WTC11 (cell line): ENCODE results near the gene TMA7. TPM values are rescaled to one million over a fixed set of nuclear protein-coding genes. Genes with fewer than 3 reads are reported as not detected.

Experiments used
- ATAC-seq: fragments of 200-7000 bp; cut with Tn5 transposase; 2 replicates; pipeline ENCODE4 v1.10.0; 2021; ENCODE audit warnings: mild to moderate bottlenecking, moderate library complexity
- CTCF ChIA-PET: fragments of 300-600 bp; sonication (Branson Sonifier 250); formaldehyde crosslinking; loops from one replicate; lab custom pipeline; 2021; ENCODE audit warnings: antibody characterized with exemption; lab: Charles Lee
- POLR2A ChIA-PET: fragments of 350-600 bp; sonication (Branson Sonifier 250); formaldehyde crosslinking; loops from one replicate; lab custom pipeline; 2021; ENCODE audit warnings: antibody characterized with exemption; lab: Charles Lee
- DNase-seq: peaks from one replicate; pipeline ENCODE4 v3.0.0; 2021; ENCODE audit warnings: low spot score
- H3K27ac Mint-ChIP-seq: 2 replicates; pipeline ENCODE4 v1.8.0; 2021; ENCODE audit warnings: mixed read lengths
- H3K27me3 Mint-ChIP-seq: 2 replicates; pipeline ENCODE4 v1.8.0; 2021; ENCODE audit warnings: low read depth, mild to moderate bottlenecking, moderate library complexity, mixed read lengths
- H3K36me3 Mint-ChIP-seq: 2 replicates; pipeline ENCODE4 v1.8.0; 2021; ENCODE audit warnings: mixed read lengths
- H3K4me1 Mint-ChIP-seq: 2 replicates; pipeline ENCODE4 v1.8.0; 2022; ENCODE audit warnings: mixed read lengths
- H3K4me3 Mint-ChIP-seq: 2 replicates; pipeline ENCODE4 v1.8.0; 2021; ENCODE audit warnings: mild to moderate bottlenecking, moderate library complexity, mixed read lengths
- H3K9me3 Mint-ChIP-seq: 2 replicates; pipeline ENCODE4 v1.8.0; 2021; ENCODE audit warnings: mixed read lengths
- ATF3 ChIP-seq: sonication (generic); formaldehyde crosslinking; conservative IDR thresholded peaks from 2 replicates; pipeline ENCODE4 v1.8.1; 2022; ENCODE audit warnings: mild to moderate bottlenecking, missing genetic modification reagents
- ATF6 ChIP-seq: sonication (generic); formaldehyde crosslinking; IDR thresholded peaks from 2 replicates; pipeline ENCODE4 v1.8.1; 2023; ENCODE audit warnings: mild to moderate bottlenecking, missing genetic modification reagents
- IRF2 ChIP-seq: sonication (generic); formaldehyde crosslinking; IDR thresholded peaks from 2 replicates; pipeline ENCODE4 v1.8.0; 2022; ENCODE audit warnings: low read depth, missing genetic modification reagents, borderline replicate concordance
- MAX ChIP-seq: sonication (generic); formaldehyde crosslinking; IDR thresholded peaks from 2 replicates; pipeline ENCODE4 v1.8.0; 2022; ENCODE audit warnings: mild to moderate bottlenecking, missing genetic modification reagents
- NFE2L1 ChIP-seq: sonication (generic); formaldehyde crosslinking; IDR thresholded peaks from 2 replicates; pipeline ENCODE4 v1.8.1; 2023; ENCODE audit warnings: missing genetic modification reagents
- NR2C2 ChIP-seq: sonication (generic); formaldehyde crosslinking; IDR thresholded peaks from 2 replicates; pipeline ENCODE4 v1.8.0; 2022; ENCODE audit warnings: mild to moderate bottlenecking, missing genetic modification reagents
- PRRX2 ChIP-seq: fragments of 250-450 bp; sonication (Bioruptor Pico); IDR thresholded peaks from 2 replicates; pipeline ENCODE4 v1.8.0; 2021; ENCODE audit warnings: mild to moderate bottlenecking
- RORB ChIP-seq: fragments of 250-450 bp; sonication (Bioruptor Pico); IDR thresholded peaks from 2 replicates; pipeline ENCODE4 v1.9.0; 2021; ENCODE audit warnings: mild to moderate bottlenecking
- ZNF263 ChIP-seq: sonication (generic); formaldehyde crosslinking; IDR thresholded peaks from 2 replicates; pipeline ENCODE4 v1.8.1; 2022; ENCODE audit warnings: low read depth, mild to moderate bottlenecking, moderate library complexity, missing genetic modification reagents
- ZNF281 ChIP-seq: sonication (generic); formaldehyde crosslinking; IDR thresholded peaks from 2 replicates; pipeline ENCODE4 v1.8.0; 2023; ENCODE audit warnings: mild to moderate bottlenecking, missing genetic modification reagents
- ZNF512 ChIP-seq: sonication (generic); formaldehyde crosslinking; IDR thresholded peaks from 2 replicates; pipeline ENCODE4 v1.8.1; 2022; ENCODE audit warnings: missing genetic modification reagents, borderline replicate concordance
- total RNA-seq: library from RNA; stranded (reverse); gene quantifications from 3 replicates; pipeline ENCODE4 v1.2.3, GENCODE V29; 2021
- TF ChIP-seq, protein P1 (sequence below): fragments of 250-450 bp; sonication (Bioruptor Pico); IDR thresholded peaks from 2 replicates; pipeline ENCODE4 v1.8.0; 2021; ENCODE audit warnings: mild to moderate bottlenecking
- TF ChIP-seq, protein P2 (sequence below): sonication (generic); formaldehyde crosslinking; IDR thresholded peaks from 2 replicates; pipeline ENCODE4 v1.8.1; 2023; ENCODE audit warnings: mild to moderate bottlenecking, missing genetic modification reagents, moderate library complexity
- TF ChIP-seq, protein P3 (sequence below): sonication (generic); formaldehyde crosslinking; conservative IDR thresholded peaks from 2 replicates; pipeline ENCODE4 v1.8.1; 2023; ENCODE audit warnings: mild to moderate bottlenecking, low read depth, missing genetic modification reagents, moderate library complexity

The TMA7 gene
- total RNA-seq, 1 experiment from 2014 or later, result 318 TPM

DNA sequence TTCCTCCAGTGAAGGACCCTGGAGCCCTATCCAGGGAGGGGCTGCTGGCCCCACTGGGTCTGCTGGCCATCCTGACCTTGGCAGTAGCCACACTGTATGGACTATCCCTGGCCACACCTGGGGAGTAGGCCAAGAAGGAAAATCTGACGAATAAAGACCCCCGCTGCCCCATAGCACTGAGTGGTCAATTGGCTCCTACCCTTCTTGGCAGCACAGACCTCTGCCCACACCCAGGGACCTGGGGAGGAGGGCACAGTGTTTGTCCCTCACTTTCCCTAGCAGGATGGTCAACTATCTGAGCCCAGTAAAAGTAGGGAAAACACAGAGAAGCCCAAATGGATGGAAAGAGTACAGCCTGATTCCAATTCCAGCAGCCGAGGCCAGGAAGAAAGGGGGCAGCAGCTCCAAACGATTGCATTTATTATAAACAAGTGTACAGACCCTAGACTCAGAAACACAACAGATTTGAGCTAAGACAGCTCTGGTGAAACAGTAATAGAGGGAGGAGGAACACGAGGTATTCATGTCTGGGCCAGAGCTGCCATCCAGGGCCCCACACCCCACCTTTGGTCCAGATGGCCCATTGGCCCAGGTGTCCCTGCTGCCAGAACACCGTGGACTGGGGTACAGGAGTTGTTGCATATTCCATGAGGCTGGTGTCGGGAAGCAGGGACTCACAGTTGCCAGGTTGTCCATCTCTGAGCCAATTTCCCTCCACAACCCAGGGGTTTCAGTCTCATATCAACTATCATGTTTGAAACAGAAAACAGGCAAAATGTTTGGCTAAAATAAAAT is 27.6 kb downstream of the TMA7 start:
- Mint-ChIP-seq H3K36me3 (peaks cover 19% of the 10 kb centered on the region; the same call in 1 of the 2 replicates), H3K4me1 (peaks cover 21% of the 10 kb centered on the region), H3K27ac (peak overlapping the region; percentile 64), H3K4me3 (no peak overlapping the region), H3K9me3 (no peaks in the 10 kb centered on the region), H3K27me3 (no peaks in the 10 kb centered on the region)
- DNase-seq, result no peak
- no peak for ATAC-seq
- TF ChIP-seq NR2C2 (no peak), ZNF512 (CRISPR knock-in tag) (no peak), RORB (no peak), PRRX2 (no peak), MAX (CRISPR knock-in tag) (no peak), ATF3 (CRISPR knock-in tag) (no peak), IRF2 (CRISPR knock-in tag) (no peak), ATF6 (no peak)
- TF ChIP-seq, protein P1, sequence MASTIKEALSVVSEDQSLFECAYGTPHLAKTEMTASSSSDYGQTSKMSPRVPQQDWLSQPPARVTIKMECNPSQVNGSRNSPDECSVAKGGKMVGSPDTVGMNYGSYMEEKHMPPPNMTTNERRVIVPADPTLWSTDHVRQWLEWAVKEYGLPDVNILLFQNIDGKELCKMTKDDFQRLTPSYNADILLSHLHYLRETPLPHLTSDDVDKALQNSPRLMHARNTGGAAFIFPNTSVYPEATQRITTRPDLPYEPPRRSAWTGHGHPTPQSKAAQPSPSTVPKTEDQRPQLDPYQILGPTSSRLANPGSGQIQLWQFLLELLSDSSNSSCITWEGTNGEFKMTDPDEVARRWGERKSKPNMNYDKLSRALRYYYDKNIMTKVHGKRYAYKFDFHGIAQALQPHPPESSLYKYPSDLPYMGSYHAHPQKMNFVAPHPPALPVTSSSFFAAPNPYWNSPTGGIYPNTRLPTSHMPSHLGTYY (CRISPR knock-in tag), result no peak
- CTCF ChIA-PET, result interaction anchor here (1.1 to 2.8 kb wide), 5 partner anchors 32 to 169 kb away, joined by 4 to 13 read pairs (median 9); no protein-coding TSS in a partner anchor
- POLR2A ChIA-PET, result interaction anchor here (0.6 to 1.7 kb wide), 2 partner anchors 7 to 21 kb away, joined by 3 to 7 read pairs; partner anchors contain the start of gene ATRIP

- no peaks in the 10 kb centered on the region; the same call in 1 of the 2 replicates for H3K27me3 Mint-ChIP-seq
- ChIA-PET CTCF (interaction anchor here (1.3 to 2.8 kb wide), 3 partner anchors 32 to 81 kb away, joined by 6 to 10 read pairs (median 9); no protein-coding TSS in a partner anchor), POLR2A (no interaction called here)
Observed at GRCh38 chr3:48468329-48468731, 28.3 kb downstream of the TMA7 start.

More at GRCh38 chr3:48468329-48468731, 28.3 kb downstream of the TMA7 start:
- DNase-seq, result no peak
- no peak for TF ChIP-seq ZNF281
- TF ChIP-seq, protein P2, sequence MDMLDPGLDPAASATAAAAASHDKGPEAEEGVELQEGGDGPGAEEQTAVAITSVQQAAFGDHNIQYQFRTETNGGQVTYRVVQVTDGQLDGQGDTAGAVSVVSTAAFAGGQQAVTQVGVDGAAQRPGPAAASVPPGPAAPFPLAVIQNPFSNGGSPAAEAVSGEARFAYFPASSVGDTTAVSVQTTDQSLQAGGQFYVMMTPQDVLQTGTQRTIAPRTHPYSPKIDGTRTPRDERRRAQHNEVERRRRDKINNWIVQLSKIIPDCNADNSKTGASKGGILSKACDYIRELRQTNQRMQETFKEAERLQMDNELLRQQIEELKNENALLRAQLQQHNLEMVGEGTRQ, result no peak
- no peak for TF ChIP-seq ZNF263 (CRISPR knock-in tag)
- TF ChIP-seq, protein P3, sequence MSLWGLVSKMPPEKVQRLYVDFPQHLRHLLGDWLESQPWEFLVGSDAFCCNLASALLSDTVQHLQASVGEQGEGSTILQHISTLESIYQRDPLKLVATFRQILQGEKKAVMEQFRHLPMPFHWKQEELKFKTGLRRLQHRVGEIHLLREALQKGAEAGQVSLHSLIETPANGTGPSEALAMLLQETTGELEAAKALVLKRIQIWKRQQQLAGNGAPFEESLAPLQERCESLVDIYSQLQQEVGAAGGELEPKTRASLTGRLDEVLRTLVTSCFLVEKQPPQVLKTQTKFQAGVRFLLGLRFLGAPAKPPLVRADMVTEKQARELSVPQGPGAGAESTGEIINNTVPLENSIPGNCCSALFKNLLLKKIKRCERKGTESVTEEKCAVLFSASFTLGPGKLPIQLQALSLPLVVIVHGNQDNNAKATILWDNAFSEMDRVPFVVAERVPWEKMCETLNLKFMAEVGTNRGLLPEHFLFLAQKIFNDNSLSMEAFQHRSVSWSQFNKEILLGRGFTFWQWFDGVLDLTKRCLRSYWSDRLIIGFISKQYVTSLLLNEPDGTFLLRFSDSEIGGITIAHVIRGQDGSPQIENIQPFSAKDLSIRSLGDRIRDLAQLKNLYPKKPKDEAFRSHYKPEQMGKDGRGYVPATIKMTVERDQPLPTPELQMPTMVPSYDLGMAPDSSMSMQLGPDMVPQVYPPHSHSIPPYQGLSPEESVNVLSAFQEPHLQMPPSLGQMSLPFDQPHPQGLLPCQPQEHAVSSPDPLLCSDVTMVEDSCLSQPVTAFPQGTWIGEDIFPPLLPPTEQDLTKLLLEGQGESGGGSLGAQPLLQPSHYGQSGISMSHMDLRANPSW (CRISPR knock-in tag), result no peak
- TF ChIP-seq NFE2L1 (CRISPR knock-in tag), result no peak
- TF ChIP-seq, all 79 proteins: peak for 0
- H3K36me3 Mint-ChIP-seq, result peaks cover 19% of the 10 kb centered on the region; the same call in 1 of the 2 replicates
- H3K9me3 Mint-ChIP-seq, result no peaks in the 10 kb centered on the region
- ATAC-seq, result no peak
- peaks cover 24% of the 10 kb centered on the region for H3K4me1 Mint-ChIP-seq
- H3K27ac Mint-ChIP-seq, result no peak overlapping the region
- no peak overlapping the region for H3K4me3 Mint-ChIP-seq
